HT-29 (cell line): ENCODE results near the gene GPR61. TPM values are rescaled to one million over a fixed set of nuclear protein-coding genes. Genes with fewer than 3 reads are reported as not detected.

Source experiments
- DNase-seq: peaks from one replicate; pipeline ENCODE4 v3.0.0-alpha.2; 2015; ENCODE audit warnings: low spot score
- small RNA-seq: library from RNA; depleted of rRNA; stranded (forward); fragments of <200 nt; gene quantifications from one replicate; pipeline ENCODE3, GENCODE V24; 2014
- total RNA-seq: library from RNA; depleted of rRNA; stranded (reverse); fragments of >200 nt; shearing (Covaris generic); gene quantifications from 2 replicates; pipeline ENCODE4 v1.2.3, GENCODE V29; 2014; rRNA removed

The GPR61 gene
- total RNA-seq, 1 experiment from 2014 or later, result not detected

DNA sequence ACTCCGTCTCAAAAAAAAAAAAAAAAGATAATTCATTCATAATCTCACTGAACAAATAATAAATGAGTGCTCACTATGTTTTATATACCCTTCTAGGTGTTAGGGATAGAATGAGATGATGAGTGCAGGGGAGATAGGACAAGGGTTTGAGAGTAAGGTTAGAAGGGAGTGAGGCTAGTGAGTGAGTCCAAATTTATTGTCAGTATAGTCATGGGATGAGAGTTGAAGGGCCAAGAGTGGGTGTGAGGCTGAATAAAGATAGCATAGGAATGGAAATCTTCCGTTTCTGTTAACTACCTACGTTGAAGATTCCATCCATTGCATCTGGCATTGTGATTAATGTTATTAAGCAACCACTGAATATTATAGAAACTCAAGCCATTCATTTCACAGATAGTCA lies 25.6 kb downstream of the GPR61 start:
- no peak for DNase-seq

DNA sequence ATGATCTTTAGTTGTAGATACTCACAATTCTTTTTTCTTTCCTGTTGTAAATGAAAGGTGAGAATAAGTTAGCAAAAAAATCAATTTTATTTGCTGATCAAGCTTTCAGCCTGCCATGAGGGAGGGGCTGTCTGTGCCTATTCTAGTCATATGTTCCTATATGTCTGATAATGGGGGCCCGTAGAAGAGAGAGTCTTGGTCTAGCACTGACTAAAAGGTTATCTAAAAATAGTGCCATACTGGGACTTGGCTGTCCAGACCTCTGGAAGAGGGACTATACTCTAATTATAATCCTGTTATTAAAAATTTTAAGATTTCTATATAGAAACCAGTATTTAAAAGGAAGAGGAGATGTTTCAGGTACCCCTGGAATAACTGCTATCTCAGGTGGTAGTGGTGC lies 27.3 kb downstream of the GPR61 start:
- no peak for DNase-seq

DNA sequence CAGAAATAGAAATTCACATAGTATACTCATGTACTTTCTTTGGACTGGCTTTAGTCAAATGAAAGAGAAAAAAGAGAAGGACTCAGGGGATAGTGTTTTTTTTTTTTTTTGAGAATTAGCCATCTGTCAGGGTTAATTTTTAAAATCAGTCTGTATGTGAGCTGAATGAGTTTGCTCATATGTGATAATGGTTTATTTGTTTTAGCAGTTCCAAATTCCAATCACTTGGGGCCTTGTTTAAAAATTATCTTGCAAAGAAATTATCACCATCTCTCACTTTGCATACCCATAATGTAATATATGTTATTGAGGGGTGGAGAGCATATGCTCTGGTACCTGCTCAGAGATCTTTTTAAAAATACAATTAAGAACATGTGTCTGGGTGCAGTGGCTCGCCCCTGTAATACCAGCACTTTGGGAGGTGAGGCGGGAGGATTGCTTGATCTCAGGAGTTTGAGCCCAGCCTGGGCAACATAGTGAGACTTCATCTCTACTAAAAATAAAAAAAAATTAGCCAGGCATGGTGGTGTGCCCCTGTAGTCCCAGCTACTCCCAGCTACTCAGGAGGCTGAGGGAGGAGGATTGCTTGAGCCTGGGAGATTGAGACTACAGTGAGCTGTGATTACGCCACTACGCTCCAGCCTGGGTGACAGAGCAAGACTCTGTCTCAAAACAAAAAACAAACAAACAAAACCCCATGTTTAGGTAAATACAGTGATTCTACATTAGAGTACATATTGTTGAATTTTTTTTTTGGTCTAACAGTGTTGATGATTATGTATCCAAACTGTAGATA lies 28.4 kb downstream of the GPR61 start:
- DNase-seq, result no peak

DNA sequence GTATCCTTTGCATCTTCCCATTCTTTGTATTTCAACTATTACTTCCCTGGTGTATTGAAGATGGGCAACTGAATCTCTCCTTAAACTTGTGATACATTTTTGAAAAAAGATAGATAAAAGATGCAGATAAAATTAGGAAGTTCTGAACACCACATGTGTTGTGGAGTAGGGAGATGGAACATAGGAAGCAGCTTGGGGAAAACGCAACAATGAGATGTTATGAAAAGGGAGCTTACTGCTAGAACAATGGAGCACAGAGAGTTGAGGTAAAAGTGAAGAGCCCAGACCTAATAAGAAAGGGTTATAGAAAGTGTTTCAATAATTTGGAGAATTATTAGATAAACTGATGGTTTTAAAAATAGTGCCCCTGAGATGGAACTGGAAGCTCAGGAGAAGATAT lies 29.7 kb downstream of the GPR61 start:
- DNase-seq, result no peak

DNA sequence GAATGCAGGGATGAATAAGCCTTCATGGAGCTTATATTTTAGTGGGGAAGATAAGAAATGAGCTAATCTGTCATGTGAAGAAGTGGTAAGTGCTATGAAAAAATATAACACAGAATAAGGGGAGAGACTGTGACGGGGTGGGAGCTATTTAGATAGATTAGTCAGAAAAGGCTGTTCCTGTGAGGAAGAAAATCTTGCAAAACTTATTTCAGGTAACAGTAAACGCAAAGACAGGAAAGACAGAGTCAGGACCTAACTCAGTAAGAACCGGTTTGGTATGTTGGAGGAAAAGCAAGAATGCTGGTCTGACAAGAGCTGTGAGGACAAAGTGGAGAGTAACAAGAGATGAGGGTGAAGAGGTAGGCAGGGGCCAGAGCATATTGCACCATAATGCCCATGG lies 30.7 kb downstream of the GPR61 start:
- peak; percentile 44 for DNase-seq

DNA sequence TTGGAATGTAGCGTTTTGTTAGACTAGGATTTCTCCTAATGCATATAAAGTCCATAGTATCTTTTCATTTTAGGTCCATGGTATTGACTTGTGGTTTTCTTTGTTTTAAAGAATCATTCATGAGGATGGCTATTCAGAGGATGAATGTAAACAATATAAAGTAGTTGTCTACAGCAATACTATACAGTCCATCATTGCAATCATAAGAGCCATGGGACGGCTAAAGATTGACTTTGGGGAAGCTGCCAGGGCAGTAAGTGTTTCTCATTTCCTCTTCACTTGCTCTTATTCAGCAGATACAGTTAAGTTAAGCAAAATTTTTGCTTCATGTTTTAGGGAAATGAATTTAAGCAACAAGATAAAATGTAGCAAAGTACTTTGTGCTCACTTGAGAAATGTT lies 34.1 kb downstream of the GPR61 start:
- no peak for DNase-seq

DNA sequence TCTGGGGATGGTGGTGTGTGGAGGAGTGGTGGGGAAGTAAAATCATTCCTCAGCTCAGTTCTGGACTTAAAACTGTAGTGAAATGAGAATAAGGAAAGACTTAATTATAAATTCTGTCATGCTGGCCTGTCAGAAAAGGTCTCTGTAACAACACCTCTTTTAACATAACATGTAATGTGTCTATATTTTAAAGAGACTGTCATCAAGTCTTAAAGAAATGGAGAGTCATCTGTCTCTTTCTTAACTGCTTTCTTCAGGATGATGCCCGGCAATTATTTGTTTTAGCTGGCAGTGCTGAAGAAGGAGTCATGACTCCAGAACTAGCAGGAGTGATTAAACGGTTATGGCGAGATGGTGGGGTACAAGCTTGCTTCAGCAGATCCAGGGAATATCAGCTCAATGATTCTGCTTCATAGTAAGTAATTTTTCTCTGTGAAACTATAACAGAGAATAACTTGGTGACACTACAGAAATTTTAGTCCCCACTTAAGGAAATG lies 39.3 kb downstream of the GPR61 start:
- DNase-seq, result no peak

DNA sequence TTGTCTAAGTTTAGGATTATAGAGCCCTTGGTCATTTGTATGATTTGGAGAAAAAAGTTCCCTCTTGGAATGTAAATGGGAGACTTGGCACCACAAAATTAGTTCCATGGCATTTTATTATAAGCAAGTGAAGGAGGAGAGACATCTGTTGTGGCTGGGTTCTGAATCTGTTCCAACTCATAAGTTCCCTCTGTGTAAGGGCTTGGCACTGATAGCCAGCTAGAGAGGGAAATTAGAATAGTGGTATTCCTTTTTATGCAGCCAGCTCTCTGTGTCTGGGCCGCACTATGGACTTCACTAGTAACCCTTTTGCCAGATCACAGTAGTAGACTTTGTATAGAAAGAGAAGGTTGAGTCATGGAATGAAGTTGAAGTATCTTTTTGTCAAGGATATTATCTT lies 39.8 kb downstream of the GPR61 start:
- DNase-seq, result no peak

DNA sequence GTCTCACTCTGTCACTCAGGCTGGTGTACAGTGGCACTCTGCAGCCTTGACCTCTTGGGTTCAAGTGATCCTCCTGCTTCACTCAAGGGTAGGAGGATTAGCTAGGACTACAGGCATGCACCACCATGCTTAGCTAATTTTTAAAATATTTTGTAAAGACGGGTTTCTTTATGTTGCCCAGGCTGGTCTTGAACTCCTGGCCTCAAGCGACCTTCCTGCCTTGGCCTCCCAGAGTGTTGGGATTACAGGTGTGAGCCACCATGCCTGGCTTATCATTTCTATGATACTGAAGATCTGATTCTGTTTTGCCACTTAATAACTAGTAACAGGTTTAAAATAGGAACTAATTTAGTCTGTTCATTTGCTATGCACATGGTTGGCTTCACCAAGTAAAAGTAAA lies 42.3 kb downstream of the GPR61 start:
- no peak for DNase-seq

DNA sequence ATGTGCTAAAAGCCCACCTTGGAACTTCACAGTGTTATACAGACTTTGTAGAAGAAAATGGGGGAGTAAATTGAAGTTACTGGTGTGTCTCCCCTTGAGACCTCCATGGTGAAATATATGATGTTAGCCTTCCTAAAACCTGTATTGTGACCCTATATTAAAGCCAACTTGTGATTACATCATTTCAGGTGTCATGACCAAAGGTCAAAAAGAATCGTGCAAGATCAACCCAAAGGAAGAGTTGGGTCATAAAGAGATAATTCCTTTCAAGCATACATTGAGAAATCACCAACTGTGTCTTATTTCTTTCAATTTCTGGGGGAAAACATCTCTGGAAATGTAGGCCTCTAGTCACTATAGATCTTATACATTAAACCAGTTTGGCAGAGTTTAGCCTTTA lies 45.1 kb downstream of the GPR61 start:
- no peak for DNase-seq

DNA sequence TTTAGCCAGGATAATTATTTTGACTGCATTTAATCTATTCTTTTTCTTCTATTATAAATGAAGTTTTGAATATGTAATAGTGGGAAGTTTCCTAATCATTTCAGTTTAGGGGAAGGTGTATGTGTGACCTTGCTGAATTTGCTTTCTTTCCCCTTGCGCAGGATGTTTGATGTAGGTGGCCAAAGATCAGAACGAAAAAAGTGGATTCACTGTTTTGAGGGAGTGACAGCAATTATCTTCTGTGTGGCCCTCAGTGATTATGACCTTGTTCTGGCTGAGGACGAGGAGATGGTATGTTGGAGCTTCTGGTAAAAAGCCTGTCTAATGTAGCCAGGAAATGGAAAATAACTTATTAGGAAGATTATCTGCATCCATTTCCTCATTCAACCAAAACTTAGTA lies 46.4 kb downstream of the GPR61 start:
- DNase-seq, result no peak

DNA sequence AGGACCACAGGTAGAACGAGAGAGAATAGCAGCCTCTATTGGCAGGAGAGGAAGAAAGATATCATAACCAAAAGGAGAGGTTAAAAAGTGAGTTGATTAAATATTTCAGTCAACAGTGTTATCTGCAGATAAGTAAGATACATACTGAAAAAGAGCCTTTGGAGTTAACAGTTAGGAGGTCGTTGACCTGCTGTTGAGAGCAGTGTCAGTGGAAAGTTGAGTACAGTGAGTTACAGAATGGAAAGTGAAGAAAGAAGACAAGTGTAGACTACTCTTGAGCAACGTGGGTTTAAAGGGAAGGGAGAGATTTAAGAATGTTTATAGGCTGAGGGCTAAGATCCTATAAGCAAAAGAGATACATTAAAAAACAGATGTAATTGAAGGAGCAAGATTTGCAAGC lies 49.5 kb downstream of the GPR61 start:
- DNase-seq, result no peak

DNA sequence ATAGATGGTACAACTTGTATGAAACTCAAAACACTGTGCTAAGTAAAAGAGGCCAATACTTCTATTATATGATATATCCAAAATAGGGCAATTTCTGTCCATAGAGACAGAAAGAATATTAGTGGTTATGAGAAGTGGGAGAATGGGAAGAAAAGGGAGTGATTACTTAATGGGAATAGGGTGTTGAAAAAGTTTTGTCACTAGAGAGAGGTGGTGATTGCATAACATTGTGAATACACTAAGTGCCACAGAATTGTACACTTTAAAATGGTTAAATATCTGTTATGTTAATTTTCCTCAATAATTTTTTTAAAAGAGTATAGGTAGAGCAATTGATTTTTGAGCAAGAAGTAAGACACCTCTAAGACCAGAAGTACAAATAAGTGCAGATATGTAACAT lies 50.0 kb downstream of the GPR61 start:
- DNase-seq, result no peak

DNA sequence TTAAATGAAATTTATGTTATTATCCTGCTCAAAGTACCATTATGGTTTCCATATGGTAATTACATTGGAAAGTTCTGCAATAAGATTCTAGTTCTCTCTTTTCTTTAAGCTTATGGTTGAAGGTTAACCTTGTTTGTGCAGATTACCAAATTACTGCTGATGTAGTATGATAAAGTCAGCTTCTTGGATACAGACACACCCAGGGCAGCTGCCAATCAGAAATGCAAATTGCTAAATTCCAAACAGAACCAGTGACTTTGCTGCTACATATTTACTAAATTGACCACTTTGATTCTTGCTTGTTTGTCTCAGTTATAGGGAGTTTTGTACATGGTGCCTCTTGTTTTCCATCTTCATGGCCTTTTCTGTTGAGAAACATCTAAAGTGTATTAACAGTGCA lies 53.2 kb downstream of the GPR61 start:
- no peak for DNase-seq

DNA sequence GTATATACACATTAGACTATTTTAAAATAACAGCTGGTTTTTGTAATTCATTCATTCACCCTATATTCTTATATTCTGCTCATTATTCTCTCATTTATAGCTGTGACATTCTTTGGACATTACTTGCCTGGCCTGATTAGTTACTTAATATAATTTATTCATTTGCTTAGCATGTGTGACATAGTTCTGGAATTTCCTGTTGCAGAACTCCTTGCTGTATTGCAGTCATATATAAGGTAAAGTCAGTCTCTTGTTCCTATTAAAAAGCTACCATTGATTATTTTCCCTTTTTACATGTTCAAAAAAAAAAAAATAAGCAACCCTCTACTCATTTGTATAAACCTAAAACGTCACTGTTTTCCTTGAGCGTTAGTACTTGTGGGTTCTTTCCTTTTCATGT lies 55.9 kb downstream of the GPR61 start:
- DNase-seq, result no peak

Small RNA genes lying within 50 kb of the gene (small RNA-seq; reads per million reads assigned to genes)
- not detected for gene RNU6V

Other genes starting within 250 kb of the GPR61 start
- gene MYBPHL, start 232.9 kb upstream of the GPR61 start, total RNA-seq, result 0.13 TPM in 1 of 2 replicates, not detected in the other
- gene SORT1, start 142.0 kb upstream of the GPR61 start, total RNA-seq, result 15.3 and 16.3 TPM in 2 replicates
- 61.2 and 80.9 TPM in 2 replicates for gene PSMA5, start 113.4 kb upstream of the GPR61 start, total RNA-seq
- gene SYPL2, start 73.3 kb upstream of the GPR61 start, total RNA-seq, result not detected in 2 replicates
- gene ATXN7L2, start 56.0 kb upstream of the GPR61 start, total RNA-seq, result 10.8 and 14.1 TPM in 2 replicates
- gene CYB561D1, start 45.8 kb upstream of the GPR61 start, total RNA-seq, result 5.9 TPM in 2 replicates
- gene AMIGO1, start 30.1 kb upstream of the GPR61 start, total RNA-seq, result 1.1 and 1.2 TPM in 2 replicates
- gene GNAI3, start 8.7 kb downstream of the GPR61 start, total RNA-seq, result 3.8 and 3.9 TPM in 2 replicates
- gene GNAT2, start 79.7 kb downstream of the GPR61 start, total RNA-seq, result not detected in 2 replicates
- gene AMPD2, start 80.0 kb downstream of the GPR61 start, total RNA-seq, result 93.4 and 94.2 TPM in 2 replicates
- 2.5 and 4.5 TPM in 2 replicates for gene GSTM4, start 116.2 kb downstream of the GPR61 start, total RNA-seq
- not detected in 2 replicates for gene GSTM2, start 128.2 kb downstream of the GPR61 start, total RNA-seq
- not detected in 2 replicates for gene GSTM1, start 147.9 kb downstream of the GPR61 start, total RNA-seq
- gene GSTM5, start 172.4 kb downstream of the GPR61 start, total RNA-seq, result not detected in 2 replicates
- gene GSTM3, start 201.2 kb downstream of the GPR61 start, total RNA-seq, result not detected in 2 replicates
- gene EPS8L3, start 224.1 kb downstream of the GPR61 start, total RNA-seq, result 107 and 120 TPM in 2 replicates